ENCODE measurements around the gene ZNF157.

The ZNF157 gene

DNA sequence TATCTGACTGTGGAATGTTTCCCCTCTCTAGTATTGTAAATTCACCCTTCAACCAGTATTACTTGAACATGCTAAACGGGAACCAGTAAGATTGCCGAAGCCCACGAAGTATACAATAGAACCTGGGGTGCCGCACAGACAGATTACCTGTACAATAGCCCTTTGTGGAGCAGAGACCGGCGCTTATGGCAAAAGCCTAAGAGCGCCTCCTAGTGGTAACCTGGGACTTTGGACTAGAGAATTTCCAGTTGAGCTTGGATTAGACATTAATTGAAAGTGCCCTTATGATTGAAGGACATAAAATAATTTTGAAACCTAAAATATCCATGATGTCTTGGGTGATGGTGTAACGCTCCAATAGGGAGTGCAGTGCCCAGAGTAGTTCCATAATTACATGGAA, 14.1 kb downstream of the ZNF157 start:
- in situ Hi-C loops (cut with HindIII; ENCODE audit: low sequenced_read_pairs): no loop called here
- peak; percentile 45 for DNase-seq (ENCODE audit: low read depth, low spot score)
- no peak overlapping the region for H3K4me3 ChIP-seq (ENCODE audit: low read depth, low read length)
- TF ChIP-seq, protein P1, sequence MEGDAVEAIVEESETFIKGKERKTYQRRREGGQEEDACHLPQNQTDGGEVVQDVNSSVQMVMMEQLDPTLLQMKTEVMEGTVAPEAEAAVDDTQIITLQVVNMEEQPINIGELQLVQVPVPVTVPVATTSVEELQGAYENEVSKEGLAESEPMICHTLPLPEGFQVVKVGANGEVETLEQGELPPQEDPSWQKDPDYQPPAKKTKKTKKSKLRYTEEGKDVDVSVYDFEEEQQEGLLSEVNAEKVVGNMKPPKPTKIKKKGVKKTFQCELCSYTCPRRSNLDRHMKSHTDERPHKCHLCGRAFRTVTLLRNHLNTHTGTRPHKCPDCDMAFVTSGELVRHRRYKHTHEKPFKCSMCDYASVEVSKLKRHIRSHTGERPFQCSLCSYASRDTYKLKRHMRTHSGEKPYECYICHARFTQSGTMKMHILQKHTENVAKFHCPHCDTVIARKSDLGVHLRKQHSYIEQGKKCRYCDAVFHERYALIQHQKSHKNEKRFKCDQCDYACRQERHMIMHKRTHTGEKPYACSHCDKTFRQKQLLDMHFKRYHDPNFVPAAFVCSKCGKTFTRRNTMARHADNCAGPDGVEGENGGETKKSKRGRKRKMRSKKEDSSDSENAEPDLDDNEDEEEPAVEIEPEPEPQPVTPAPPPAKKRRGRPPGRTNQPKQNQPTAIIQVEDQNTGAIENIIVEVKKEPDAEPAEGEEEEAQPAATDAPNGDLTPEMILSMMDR (IDR thresholded peaks at IDR 0.05; ENCODE audit: low read depth, low read length): peak; percentile 72

- in situ Hi-C loops (cut with HindIII; ENCODE audit: low sequenced_read_pairs): no loop called here
- H3K4me3 ChIP-seq (ENCODE audit: low read depth, low read length): no peak overlapping the region
- DNase-seq (ENCODE audit: low read depth, low spot score): no peak
- TF ChIP-seq, protein P1 (IDR thresholded peaks at IDR 0.05; ENCODE audit: low read depth, low read length): no peak
Observed at GRCh38 chrX:47390780-47391179, 20.4 kb downstream of the ZNF157 start.

DNA sequence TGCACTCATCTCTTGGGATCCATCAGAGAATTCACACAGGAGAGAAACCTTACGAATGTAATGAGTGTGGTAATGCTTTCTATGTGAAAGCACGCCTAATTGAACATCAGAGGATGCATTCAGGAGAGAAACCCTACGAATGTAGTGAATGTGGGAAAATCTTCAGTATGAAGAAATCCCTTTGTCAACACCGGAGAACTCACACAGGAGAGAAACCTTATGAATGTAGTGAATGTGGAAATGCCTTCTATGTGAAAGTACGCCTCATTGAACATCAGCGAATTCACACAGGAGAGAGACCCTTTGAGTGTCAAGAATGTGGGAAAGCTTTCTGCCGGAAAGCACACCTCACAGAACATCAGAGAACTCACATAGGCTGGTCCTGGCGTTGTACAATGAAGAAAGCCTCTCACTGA, 42.8 kb downstream of the ZNF157 start:
- TF ChIP-seq, protein P1 (IDR thresholded peaks at IDR 0.05; ENCODE audit: low read depth, low read length): no peak
- no peak for DNase-seq (ENCODE audit: low read depth, low spot score)
- in situ Hi-C loops (cut with HindIII; ENCODE audit: low sequenced_read_pairs): no loop called here
- no peak overlapping the region for H3K4me3 ChIP-seq (ENCODE audit: low read depth, low read length)

DNA sequence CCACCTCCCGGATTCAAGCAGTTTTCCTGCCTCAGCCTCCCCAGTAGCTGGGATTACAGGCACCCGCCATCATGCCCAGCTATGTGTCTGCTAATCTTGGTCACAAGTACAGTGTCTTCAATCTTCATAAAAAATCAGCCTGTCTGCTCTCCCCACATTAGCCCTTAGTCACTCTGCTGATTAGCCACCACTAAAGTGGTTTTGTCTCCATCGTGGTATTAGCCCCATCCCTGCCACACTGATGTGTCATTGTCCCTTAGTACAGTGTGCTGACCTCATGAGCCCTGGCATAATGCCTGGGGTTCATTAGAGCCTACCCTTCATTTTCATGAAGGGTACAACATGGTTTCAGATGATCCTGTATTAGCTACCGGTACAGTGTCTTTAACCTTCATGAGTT, 49.9 kb downstream of the ZNF157 start:
- H3K4me3 ChIP-seq (ENCODE audit: low read depth, low read length): no peak overlapping the region
- in situ Hi-C loops (cut with HindIII; ENCODE audit: low sequenced_read_pairs): no loop called here
- DNase-seq (ENCODE audit: low read depth, low spot score): no peak
- TF ChIP-seq, protein P1 (IDR thresholded peaks at IDR 0.05; ENCODE audit: low read depth, low read length): no peak

DNA sequence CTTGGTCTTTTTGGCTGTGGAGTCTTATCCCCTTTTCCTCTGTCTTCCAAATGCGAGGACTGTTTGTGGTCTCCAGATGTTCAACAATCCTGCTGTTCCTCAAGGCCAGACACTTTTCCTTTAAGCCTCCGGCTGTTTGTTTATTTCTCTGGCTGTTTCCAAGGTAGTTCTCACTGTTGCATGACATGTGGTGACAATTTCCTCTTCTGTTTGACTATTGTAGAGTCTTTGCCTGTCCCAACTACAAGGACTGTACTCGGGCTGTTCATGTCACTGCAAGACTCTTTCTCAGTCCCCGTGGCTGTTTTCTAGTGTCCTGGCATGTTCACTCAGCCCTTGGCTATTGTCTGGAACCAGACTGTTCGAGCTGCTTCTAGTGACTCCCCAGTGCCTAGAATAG, 50.6 kb downstream of the ZNF157 start:
- no peak overlapping the region for H3K4me3 ChIP-seq (ENCODE audit: low read depth, low read length)
- TF ChIP-seq, protein P1 (IDR thresholded peaks at IDR 0.05; ENCODE audit: low read depth, low read length): no peak
- DNase-seq (ENCODE audit: low read depth, low spot score): no peak
- in situ Hi-C loops (cut with HindIII; ENCODE audit: low sequenced_read_pairs): no loop called here

DNA sequence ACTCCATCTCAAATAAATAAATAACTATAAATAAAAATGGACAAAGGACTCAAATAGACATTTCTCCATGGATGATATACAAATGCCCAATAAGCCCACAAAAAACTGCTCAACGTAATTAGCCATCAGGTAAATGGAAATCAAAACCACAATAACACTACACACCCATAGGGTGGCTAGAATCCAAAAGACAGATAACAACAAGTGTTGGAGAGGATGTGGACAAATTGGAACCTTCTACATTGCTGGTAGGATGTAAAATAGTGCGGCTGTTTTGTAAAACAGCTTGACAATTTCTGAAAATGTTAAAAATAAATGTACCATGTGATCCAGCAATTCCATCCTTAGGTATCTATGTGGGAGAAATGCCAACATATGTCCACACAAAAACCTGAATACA, 52.1 kb downstream of the ZNF157 start:
- H3K4me3 ChIP-seq (ENCODE audit: low read depth, low read length): no peak overlapping the region
- TF ChIP-seq, protein P1 (IDR thresholded peaks at IDR 0.05; ENCODE audit: low read depth, low read length): no peak
- no peak for DNase-seq (ENCODE audit: low read depth, low spot score)
- in situ Hi-C loops (cut with HindIII; ENCODE audit: low sequenced_read_pairs): no loop called here

DNA sequence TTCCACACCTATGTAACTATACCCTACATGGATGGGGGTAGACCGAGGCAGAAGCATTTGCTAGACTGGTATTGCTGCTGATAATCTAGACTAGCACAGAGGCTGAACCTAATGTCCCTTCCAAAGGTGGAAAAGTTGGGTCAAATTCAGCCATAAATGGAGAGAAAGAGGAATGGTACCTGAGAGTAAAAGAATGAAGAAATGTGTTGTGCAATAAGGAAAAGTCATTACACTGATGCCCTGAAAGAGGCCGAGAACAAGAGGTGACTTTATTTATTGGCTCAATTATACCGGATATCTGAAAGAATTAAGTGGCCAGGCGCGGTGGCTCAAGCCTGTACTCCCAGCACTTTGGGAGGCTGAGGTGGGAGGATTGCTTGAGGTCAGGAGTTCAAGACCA, 60.5 kb downstream of the ZNF157 start:
- TF ChIP-seq, protein P1 (IDR thresholded peaks at IDR 0.05; ENCODE audit: low read depth, low read length): no peak
- DNase-seq (ENCODE audit: low read depth, low spot score): no peak
- in situ Hi-C loops (cut with HindIII; ENCODE audit: low sequenced_read_pairs): no loop called here
- H3K4me3 ChIP-seq (ENCODE audit: low read depth, low read length): no peak overlapping the region
